MM.1S (cell line): ENCODE measurements around the gene POU5F1.

Experiments
- CTCF ChIP-seq: fragments of 300-600 bp; sonication (generic); IDR thresholded peaks from 2 replicates; pipeline ENCODE4 v1.5.1; 2016; ENCODE audit warnings: antibody characterized with exemption, low read length, mixed read lengths
- EZH2 ChIP-seq: fragments of 300-600 bp; sonication (generic); optimal IDR thresholded peaks from 2 replicates; pipeline ENCODE3; 2017; ENCODE audit warnings: low read depth, mild to moderate bottlenecking, antibody characterized with exemption, low read length, mixed read lengths

- TF ChIP-seq CTCF (no peak), EZH2 (no peak)
Measured at GRCh38 chr6:31173406-31173805, 2.9 kb upstream of the POU5F1 start.
